ENCODE data around the gene ZNF275. TPM values are rescaled to one million over a fixed set of nuclear protein-coding genes. Genes with fewer than 3 reads are reported as not detected.

The ZNF275 gene
- total and polyA plus RNA-seq, 2 of the 8 experiments (the other 6 are each of a cell fraction or from before 2014, with no cell fraction given), result 8.2 to 9.1 TPM

DNA sequence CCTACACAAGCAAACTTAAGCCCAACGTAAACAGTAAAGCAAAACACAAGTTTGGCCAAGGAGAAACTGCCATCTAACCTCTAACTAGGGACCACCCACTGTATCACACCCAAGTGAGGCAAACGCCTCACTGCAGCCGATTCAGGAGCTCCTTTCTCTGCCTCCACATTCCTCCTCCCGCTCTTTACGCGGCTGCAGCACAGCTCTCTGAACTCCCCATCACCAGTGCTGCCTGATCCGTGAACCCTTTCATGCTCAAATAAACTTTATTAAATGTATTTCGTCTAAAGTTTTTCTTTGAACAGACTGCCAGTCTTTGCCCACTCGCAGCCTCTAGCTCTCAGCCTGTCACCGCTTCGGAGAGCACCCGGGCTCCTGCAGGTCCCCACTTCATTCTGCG lies 60.7 kb downstream of the ZNF275 start (continued):
- TF ChIP-seq, protein P1, sequence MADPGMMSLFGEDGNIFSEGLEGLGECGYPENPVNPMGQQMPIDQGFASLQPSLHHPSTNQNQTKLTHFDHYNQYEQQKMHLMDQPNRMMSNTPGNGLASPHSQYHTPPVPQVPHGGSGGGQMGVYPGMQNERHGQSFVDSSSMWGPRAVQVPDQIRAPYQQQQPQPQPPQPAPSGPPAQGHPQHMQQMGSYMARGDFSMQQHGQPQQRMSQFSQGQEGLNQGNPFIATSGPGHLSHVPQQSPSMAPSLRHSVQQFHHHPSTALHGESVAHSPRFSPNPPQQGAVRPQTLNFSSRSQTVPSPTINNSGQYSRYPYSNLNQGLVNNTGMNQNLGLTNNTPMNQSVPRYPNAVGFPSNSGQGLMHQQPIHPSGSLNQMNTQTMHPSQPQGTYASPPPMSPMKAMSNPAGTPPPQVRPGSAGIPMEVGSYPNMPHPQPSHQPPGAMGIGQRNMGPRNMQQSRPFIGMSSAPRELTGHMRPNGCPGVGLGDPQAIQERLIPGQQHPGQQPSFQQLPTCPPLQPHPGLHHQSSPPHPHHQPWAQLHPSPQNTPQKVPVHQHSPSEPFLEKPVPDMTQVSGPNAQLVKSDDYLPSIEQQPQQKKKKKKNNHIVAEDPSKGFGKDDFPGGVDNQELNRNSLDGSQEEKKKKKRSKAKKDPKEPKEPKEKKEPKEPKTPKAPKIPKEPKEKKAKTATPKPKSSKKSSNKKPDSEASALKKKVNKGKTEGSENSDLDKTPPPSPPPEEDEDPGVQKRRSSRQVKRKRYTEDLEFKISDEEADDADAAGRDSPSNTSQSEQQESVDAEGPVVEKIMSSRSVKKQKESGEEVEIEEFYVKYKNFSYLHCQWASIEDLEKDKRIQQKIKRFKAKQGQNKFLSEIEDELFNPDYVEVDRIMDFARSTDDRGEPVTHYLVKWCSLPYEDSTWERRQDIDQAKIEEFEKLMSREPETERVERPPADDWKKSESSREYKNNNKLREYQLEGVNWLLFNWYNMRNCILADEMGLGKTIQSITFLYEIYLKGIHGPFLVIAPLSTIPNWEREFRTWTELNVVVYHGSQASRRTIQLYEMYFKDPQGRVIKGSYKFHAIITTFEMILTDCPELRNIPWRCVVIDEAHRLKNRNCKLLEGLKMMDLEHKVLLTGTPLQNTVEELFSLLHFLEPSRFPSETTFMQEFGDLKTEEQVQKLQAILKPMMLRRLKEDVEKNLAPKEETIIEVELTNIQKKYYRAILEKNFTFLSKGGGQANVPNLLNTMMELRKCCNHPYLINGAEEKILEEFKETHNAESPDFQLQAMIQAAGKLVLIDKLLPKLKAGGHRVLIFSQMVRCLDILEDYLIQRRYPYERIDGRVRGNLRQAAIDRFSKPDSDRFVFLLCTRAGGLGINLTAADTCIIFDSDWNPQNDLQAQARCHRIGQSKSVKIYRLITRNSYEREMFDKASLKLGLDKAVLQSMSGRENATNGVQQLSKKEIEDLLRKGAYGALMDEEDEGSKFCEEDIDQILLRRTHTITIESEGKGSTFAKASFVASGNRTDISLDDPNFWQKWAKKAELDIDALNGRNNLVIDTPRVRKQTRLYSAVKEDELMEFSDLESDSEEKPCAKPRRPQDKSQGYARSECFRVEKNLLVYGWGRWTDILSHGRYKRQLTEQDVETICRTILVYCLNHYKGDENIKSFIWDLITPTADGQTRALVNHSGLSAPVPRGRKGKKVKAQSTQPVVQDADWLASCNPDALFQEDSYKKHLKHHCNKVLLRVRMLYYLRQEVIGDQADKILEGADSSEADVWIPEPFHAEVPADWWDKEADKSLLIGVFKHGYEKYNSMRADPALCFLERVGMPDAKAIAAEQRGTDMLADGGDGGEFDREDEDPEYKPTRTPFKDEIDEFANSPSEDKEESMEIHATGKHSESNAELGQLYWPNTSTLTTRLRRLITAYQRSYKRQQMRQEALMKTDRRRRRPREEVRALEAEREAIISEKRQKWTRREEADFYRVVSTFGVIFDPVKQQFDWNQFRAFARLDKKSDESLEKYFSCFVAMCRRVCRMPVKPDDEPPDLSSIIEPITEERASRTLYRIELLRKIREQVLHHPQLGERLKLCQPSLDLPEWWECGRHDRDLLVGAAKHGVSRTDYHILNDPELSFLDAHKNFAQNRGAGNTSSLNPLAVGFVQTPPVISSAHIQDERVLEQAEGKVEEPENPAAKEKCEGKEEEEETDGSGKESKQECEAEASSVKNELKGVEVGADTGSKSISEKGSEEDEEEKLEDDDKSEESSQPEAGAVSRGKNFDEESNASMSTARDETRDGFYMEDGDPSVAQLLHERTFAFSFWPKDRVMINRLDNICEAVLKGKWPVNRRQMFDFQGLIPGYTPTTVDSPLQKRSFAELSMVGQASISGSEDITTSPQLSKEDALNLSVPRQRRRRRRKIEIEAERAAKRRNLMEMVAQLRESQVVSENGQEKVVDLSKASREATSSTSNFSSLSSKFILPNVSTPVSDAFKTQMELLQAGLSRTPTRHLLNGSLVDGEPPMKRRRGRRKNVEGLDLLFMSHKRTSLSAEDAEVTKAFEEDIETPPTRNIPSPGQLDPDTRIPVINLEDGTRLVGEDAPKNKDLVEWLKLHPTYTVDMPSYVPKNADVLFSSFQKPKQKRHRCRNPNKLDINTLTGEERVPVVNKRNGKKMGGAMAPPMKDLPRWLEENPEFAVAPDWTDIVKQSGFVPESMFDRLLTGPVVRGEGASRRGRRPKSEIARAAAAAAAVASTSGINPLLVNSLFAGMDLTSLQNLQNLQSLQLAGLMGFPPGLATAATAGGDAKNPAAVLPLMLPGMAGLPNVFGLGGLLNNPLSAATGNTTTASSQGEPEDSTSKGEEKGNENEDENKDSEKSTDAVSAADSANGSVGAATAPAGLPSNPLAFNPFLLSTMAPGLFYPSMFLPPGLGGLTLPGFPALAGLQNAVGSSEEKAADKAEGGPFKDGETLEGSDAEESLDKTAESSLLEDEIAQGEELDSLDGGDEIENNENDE (IDR thresholded peaks at IDR 0.05; ENCODE audit: insufficient replicate concordance, low read length), result no peak
- no peak for TF ChIP-seq JUN (IDR thresholded peaks at IDR 0.05; ENCODE audit: low read depth, low read length)
- no peak for TF ChIP-seq SP2 (IDR thresholded peaks at IDR 0.05; ENCODE audit: low read length)
- TF ChIP-seq, protein P2, sequence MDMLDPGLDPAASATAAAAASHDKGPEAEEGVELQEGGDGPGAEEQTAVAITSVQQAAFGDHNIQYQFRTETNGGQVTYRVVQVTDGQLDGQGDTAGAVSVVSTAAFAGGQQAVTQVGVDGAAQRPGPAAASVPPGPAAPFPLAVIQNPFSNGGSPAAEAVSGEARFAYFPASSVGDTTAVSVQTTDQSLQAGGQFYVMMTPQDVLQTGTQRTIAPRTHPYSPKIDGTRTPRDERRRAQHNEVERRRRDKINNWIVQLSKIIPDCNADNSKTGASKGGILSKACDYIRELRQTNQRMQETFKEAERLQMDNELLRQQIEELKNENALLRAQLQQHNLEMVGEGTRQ (IDR thresholded peaks at IDR 0.05; ENCODE audit: low read length), result no peak
- TF ChIP-seq GABPA (IDR thresholded peaks at IDR 0.05; ENCODE audit: borderline replicate concordance, insufficient read depth, low read length), result no peak
- no peak for TF ChIP-seq POLR2AphosphoS5 (IDR thresholded peaks at IDR 0.05; ENCODE audit: low read depth, low read length)
- TF ChIP-seq SP1 (IDR thresholded peaks at IDR 0.05; ENCODE audit: low read depth, low read length), result no peak
- TF ChIP-seq, protein P3, sequence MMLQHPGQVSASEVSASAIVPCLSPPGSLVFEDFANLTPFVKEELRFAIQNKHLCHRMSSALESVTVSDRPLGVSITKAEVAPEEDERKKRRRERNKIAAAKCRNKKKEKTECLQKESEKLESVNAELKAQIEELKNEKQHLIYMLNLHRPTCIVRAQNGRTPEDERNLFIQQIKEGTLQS (IDR thresholded peaks at IDR 0.05; ENCODE audit: insufficient read depth, low read depth, low read length), result no peak
- TF ChIP-seq CHD1 (IDR thresholded peaks at IDR 0.05; ENCODE audit: low read depth, low read length), result no peak
- TF ChIP-seq BCL11A (IDR thresholded peaks at IDR 0.05; ENCODE audit: low read depth in 2 of 2, low read length in 2 of 2), result no peak
- no peak for TF ChIP-seq SUZ12 (IDR thresholded peaks at IDR 0.05; ENCODE audit: low read length)

Measured in H1 (cell line).